Adrenal gland (tissue), 5 donors: ENCODE data around the gene GLCE.

Experiments
- CTCF ChIP-seq, 6 experiments: fragments of 450-650 bp in 4 of 6; fragments of 200-600 bp in 2 of 6; sonication (generic) in 1 of 6; IDR thresholded peaks; 1 replicate in 5 of 6; 2 replicates in 1 of 6; pipeline versions ENCODE4 v1.5.1 to v1.8.0; 2016 to 2021; ENCODE audit warnings: antibody characterized with exemption in 6 of 6, mild to moderate bottlenecking in 2 of 6, moderate library complexity in 1 of 6
- POLR2A ChIP-seq, 2 donors: fragments of 450-650 bp; IDR thresholded peaks; one replicate each; pipeline ENCODE4 v1.6.1; 2017; ENCODE audit warnings: antibody characterized with exemption in 2 of 2, mild to moderate bottlenecking in 2 of 2, moderate library complexity in 1 of 2
- donor health status: DM: no; HTN: no; CAD: no.

GRCh38 chr15:69145694-69146492 lies 14.5 kb upstream of the GLCE start:
- TF ChIP-seq CTCF (IDR thresholded peaks at IDR 0.05) (no peak), POLR2A (IDR thresholded peaks at IDR 0.05) (no peak)
